A673 (cell line): Measurements from ENCODE around the gene KMT2C.

Source experiments
- CTCF ChIP-seq: fragments of 300-800, 200-600 bp; sonication (generic); conservative IDR thresholded peaks from 2 replicates; pipeline ENCODE4 v1.5.1; 2017; ENCODE audit warnings: low read depth, mild to moderate bottlenecking, antibody characterized with exemption, low read length, moderate library complexity, mixed read lengths
- EZH2 ChIP-seq: fragments of 200-600 bp; sonication (generic); IDR thresholded peaks from 2 replicates; pipeline ENCODE4 v1.6.1; 2017; ENCODE audit warnings: borderline replicate concordance, low read depth, mild to moderate bottlenecking, mixed read lengths, antibody characterized with exemption, low read length; ENCODE audit not compliant: poor library complexity, severe bottlenecking

DNA sequence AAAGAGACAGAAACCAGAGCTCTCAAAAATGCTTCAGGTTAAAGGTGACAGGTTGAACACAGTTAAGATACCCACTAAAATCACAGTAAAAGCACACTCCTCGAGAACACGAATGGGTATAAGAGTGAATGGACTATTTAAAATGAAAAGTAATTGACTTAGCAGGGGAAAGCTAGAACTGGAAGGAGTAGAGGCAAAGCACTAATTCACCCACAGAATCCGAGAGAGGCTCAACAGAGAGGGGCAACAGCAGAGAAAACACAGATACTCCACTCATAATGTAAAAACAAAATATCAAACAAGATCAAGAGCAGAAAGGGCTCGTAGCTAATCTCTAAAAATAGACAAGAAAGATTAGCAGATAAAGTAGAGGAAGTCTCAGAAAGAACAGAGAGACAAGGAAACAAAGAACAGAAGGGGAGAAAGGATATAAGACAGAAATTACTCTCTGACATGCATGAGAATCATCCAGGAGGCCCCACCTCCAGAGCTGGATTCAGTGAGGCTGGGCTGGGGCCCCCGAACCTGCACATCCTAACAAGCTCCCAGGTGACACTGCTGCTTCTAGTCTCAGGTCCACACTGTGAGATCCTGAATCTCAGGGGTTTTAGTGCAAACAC is 292.7 kb downstream of the KMT2C start:
- TF ChIP-seq CTCF (no peak), EZH2 (no peak)
